ENCODE results near the gene ZNF620. TPM values are rescaled to one million over a fixed set of nuclear protein-coding genes. Genes with fewer than 3 reads are reported as not detected.

Gene ZNF620
- total RNA-seq, 2 donors from 2014 or later, result 2.6 to 6.9 TPM

Small RNA genes lying within 50 kb of the gene (small RNA-seq; reads per million reads assigned to genes)
- not detected for gene RNU5B-2P

Other genes with a start within 250 kb of the ZNF620 start
- 10 to 100 TPM in 1 of 2 donors, 1 to 10 TPM in 1; 5.3 to 15.8 TPM for gene EIF1B, start 196.3 kb upstream of the ZNF620 start, total RNA-seq
- gene ENTPD3, start 118.9 kb upstream of the ZNF620 start, total RNA-seq, result 10 to 100 TPM; 12.2 to 17.1 TPM
- gene RPL14, start 48.7 kb upstream of the ZNF620 start, total RNA-seq, result 100 to 1,000 TPM; 176 to 279 TPM
- 1 to 10 TPM; 3.0 to 3.9 TPM for gene ZNF619, start 28.9 kb upstream of the ZNF620 start, total RNA-seq
- gene ZNF621, start 18.9 kb downstream of the ZNF620 start, total RNA-seq, result 10 to 100 TPM; 13.2 to 14.0 TPM

Measured in body of pancreas (tissue), 2 donors.